A549 (cell line): Measurements from ENCODE around the gene NDUFAF2. TPM values are rescaled to one million over a fixed set of nuclear protein-coding genes. Genes with fewer than 3 reads are reported as not detected.

Source experiments
- ATAC-seq, 2 experiments: fragments of 200-7000 bp in 1 of 2; fragments of >200 bp in 1 of 2; cut with Nextera tagmentation in 1 of 2; cut with Tn5 transposase in 1 of 2; 3 replicates each; pipeline versions ENCODE4 v1.8.0 to v1.9.1; 2018 to 2020; ENCODE audit warnings: mild to moderate bottlenecking in 1 of 2, moderate library complexity in 1 of 2
- CTCF ChIA-PET: fragments of 300-600 bp; sonication (Branson Sonifier 250); formaldehyde crosslinking; extraction: SDS; loops from one replicate; lab custom pipeline; 2021; ENCODE audit warnings: antibody characterized with exemption, inconsistent platforms; lab: Yijun Ruan, JAX
- POLR2A ChIA-PET: fragments of 350-600 bp; formaldehyde crosslinking; extraction: SDS; loops from one replicate; lab custom pipeline; 2021; ENCODE audit warnings: antibody characterized with exemption, inconsistent platforms; lab: Yijun Ruan, JAX
- DNase-seq, 2 experiments: peaks; one replicate each; pipeline versions ENCODE4 v3.0.0 to v3.0.0-alpha.2; 2011 to 2016; ENCODE audit warnings: low read depth in 1 of 2, low spot score in 1 of 2
- FAIRE-seq: peaks from 2 replicates; lab custom pipeline; 2011; peaks lifted over from hg19 to GRCh38; lab: Jason Lieb, UNC
- H3K27ac ChIP-seq, 2 experiments: fragments of >200 bp; sonication (Bioruptor Twin); formaldehyde crosslinking; 3 replicates each; pipeline ENCODE4 v1.5.1; 2016 to 2017
- H3K4me1 ChIP-seq: fragments of >200 bp; sonication (Bioruptor Twin); formaldehyde crosslinking; 3 replicates; pipeline ENCODE4 v1.6.1; 2016
- H3K4me2 ChIP-seq: fragments of >200 bp; sonication (Bioruptor Twin); formaldehyde crosslinking; 3 replicates; pipeline ENCODE4 v1.6.1; 2016
- H3K4me3 ChIP-seq: fragments of >200 bp; sonication (Bioruptor Twin); formaldehyde crosslinking; 3 replicates; pipeline ENCODE4 v1.5.1; 2016
- H3K9me3 ChIP-seq: fragments of >200 bp; sonication (Bioruptor Twin); formaldehyde crosslinking; 3 replicates; pipeline ENCODE4 v1.6.1; 2016
- CBX2 ChIP-seq: fragments of 200-600 bp; sonication (generic); IDR thresholded peaks from 2 replicates; pipeline ENCODE4 v1.6.1; 2016; ENCODE audit warnings: low read depth, mild to moderate bottlenecking, borderline replicate concordance
- CEBPB ChIP-seq, 2 experiments: fragments of >200 bp in 1 of 2; sonication (Bioruptor Twin) in 1 of 2; formaldehyde crosslinking in 1 of 2; IDR thresholded peaks; 2 replicates each; pipeline ENCODE4 v1.6.1; 2012 to 2016
- CHD2 ChIP-seq: fragments of 150-350 bp; IDR thresholded peaks from 2 replicates; pipeline ENCODE4 v1.6.1; 2014; ENCODE audit warnings: low read length; ENCODE audit not compliant: partially characterized antibody
- CTCF ChIP-seq: fragments of >200 bp; sonication (Bioruptor Twin); formaldehyde crosslinking; IDR thresholded peaks from 3 replicates; pipeline ENCODE4 v1.5.1; 2016
- ESRRA ChIP-seq: fragments of 150-350 bp; IDR thresholded peaks from 2 replicates; pipeline ENCODE4 v1.6.1; 2014; ENCODE audit warnings: mild to moderate bottlenecking, low read length, borderline replicate concordance
- FOXS1 ChIP-seq: fragments of 250-450 bp; sonication (Bioruptor Pico); IDR thresholded peaks from 2 replicates; pipeline ENCODE4 v1.5.0; 2020; ENCODE audit warnings: mild to moderate bottlenecking, moderate library complexity
- MYC ChIP-seq: IDR thresholded peaks from 2 replicates; pipeline ENCODE4 v1.6.1; 2012; ENCODE audit warnings: mild to moderate bottlenecking, inconsistent platforms, low read length, improper control_type of control experiment, borderline replicate concordance
- NFE2L2 ChIP-seq: fragments of 150-350 bp; conservative IDR thresholded peaks from 2 replicates; pipeline ENCODE4 v1.6.1; 2014; ENCODE audit warnings: low read length
- NPAS2 ChIP-seq: fragments of 250-450 bp; sonication (Bioruptor Pico); IDR thresholded peaks from 2 replicates; pipeline ENCODE4 v1.8.0; 2022; ENCODE audit warnings: mild to moderate bottlenecking, moderate library complexity, borderline replicate concordance
- NR3C1 ChIP-seq: fragments of >200 bp; sonication (Bioruptor Twin); formaldehyde crosslinking; IDR thresholded peaks from 3 replicates; pipeline ENCODE4 v1.6.1; 2017
- RAD21 ChIP-seq, 2 experiments: fragments of >200 bp in 1 of 2; sonication (Bioruptor Twin) in 1 of 2; formaldehyde crosslinking in 1 of 2; IDR thresholded peaks in 1 of 2; conservative IDR thresholded peaks in 1 of 2; 2 replicates in 1 of 2; 3 replicates in 1 of 2; pipeline ENCODE4 v1.6.1; 2012 to 2018; ENCODE audit warnings: inconsistent platforms in 1 of 2
- RFX5 ChIP-seq: fragments of 450-650 bp; IDR thresholded peaks from 2 replicates; pipeline ENCODE4 v1.7.1; 2014; ENCODE audit warnings: antibody characterized with exemption, mild to moderate bottlenecking, moderate library complexity
- SMC3 ChIP-seq: fragments of >200 bp; sonication (Bioruptor Twin); formaldehyde crosslinking; IDR thresholded peaks from 3 replicates; pipeline ENCODE4 v1.6.1; 2018; ENCODE audit warnings: inconsistent platforms
- ZC3H11A ChIP-seq: fragments of 450-650 bp; IDR thresholded peaks from 2 replicates; pipeline ENCODE4 v1.6.1; 2014; ENCODE audit warnings: antibody characterized with exemption, mild to moderate bottlenecking
- ZFP36 ChIP-seq: fragments of 450-650 bp; IDR thresholded peaks from 2 replicates; pipeline ENCODE4 v1.6.1; 2014; ENCODE audit warnings: borderline replicate concordance; ENCODE audit not compliant: partially characterized antibody
- WGBS: methylation state at CpG from one replicate; pipeline ENCODE4 v1.1.6; 2017; ENCODE audit errors: missing lambda C conversion rate; 5-methylcytosine and 5-hydroxymethylcytosine counted together
- polyA plus RNA-seq, 4 experiments: library from polyadenylated mRNA; depleted of rRNA in 3 of 4; stranded (reverse); fragments of >200 nt; fragmentation: RNase III in 1 of 4; extraction: RNeasy Plus Mini Kit Qiagen cat#74134 plus additional on column Dnase treatment in 1 of 4; gene quantifications; 2 replicates in 3 of 4; 3 replicates in 1 of 4; pipeline ENCODE4 v1.2.3, GENCODE V29; 2011 to 2017

Gene NDUFAF2
- polyA plus RNA-seq, 2 of the 4 experiments (the other 2 are of a cell fraction) = 66.1 to 83.7 TPM

DNA sequence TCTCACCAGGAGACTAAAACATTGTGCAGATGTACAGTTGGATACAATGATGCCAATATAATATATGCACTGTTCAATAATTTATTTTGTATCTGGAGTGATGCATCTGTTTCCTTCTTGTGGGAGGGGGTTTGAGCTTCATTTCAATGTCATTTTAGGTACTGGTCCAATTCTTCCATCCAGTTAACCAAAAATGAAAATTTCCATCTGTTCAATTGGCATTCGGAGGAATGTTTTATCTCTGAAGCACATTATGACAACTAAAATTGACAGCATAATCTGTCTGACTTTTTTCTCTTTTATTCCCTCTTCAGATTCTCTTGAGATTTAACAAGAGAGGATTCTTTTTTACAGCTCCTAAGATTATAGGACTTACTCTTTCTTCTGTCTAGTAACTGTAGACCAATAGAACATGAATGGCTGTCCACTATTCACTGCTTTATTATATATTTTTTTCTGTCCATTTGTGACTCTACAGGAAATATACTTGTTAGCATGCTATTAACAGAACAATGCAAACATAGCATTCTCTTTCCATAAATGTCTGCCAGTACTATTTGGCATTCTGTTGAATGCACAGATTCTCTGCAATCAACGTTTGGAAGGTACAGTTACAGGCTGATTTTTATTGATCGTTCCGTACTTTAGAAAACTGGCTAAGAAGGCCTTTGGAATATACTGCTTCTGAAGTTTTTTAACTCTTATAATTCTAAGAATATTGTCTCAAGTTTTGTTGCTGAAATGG is 57.8 kb downstream of the NDUFAF2 start:
- Histone ChIP-seq H3K9me3 (no peaks in the 10 kb centered on the region), H3K4me2 (no peak overlapping the region), H3K4me3 (no peak overlapping the region), H3K4me1 (no peaks in the 10 kb centered on the region), H3K27ac (no peak overlapping the region)
- ChIA-PET CTCF (no interaction called here), POLR2A (no interaction called here)
- ATAC-seq = no peak
- no peak for DNase-seq
- WGBS = 79% methylated on average over 4 of the region's 4 CpGs
- peak; percentile 70 for FAIRE-seq
- TF ChIP-seq RFX5 (no peak), FOXS1 (CRISPR knock-in tag) (no peak), NR3C1 (no peak), ZFP36 (no peak)

DNA sequence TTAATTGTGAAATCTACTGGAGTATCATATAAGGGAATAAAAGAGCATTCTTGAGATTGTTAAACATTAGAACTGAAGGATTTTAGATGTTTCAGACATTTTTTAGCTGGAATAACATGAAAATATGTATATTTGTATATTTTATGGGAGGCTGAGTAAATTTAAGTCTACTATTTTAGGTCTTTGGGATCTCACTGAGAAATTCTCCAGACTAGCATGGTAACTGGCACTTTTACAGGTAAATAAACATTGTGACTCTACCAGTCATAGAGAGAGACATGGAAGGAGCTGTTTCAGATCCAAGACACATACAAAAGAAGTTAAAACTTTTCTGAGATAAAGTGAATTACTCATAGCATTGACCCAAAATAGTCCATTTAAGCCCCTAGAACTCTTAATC is 59.4 kb downstream of the NDUFAF2 start:
- ATAC-seq = no peak
- Histone ChIP-seq H3K27ac (no peak overlapping the region), H3K9me3 (no peaks in the 10 kb centered on the region), H3K4me1 (peaks cover 2% of the 10 kb centered on the region; the same call in 1 of the 3 replicates), H3K4me3 (no peak overlapping the region), H3K4me2 (no peak overlapping the region)
- POLR2A ChIA-PET = no interaction called here
- no peak for TF ChIP-seq CBX2
- no peak for TF ChIP-seq RFX5
- TF ChIP-seq SMC3 = no peak
- TF ChIP-seq NR3C1 = no peak
- no peak for TF ChIP-seq NPAS2 (CRISPR knock-in tag)
- TF ChIP-seq ESRRA = no peak
- TF ChIP-seq FOXS1 (CRISPR knock-in tag) = no peak
- TF ChIP-seq ZC3H11A = no peak
- DNase-seq = no peak
- FAIRE-seq = no peak
- CTCF ChIA-PET = no interaction called here

DNA sequence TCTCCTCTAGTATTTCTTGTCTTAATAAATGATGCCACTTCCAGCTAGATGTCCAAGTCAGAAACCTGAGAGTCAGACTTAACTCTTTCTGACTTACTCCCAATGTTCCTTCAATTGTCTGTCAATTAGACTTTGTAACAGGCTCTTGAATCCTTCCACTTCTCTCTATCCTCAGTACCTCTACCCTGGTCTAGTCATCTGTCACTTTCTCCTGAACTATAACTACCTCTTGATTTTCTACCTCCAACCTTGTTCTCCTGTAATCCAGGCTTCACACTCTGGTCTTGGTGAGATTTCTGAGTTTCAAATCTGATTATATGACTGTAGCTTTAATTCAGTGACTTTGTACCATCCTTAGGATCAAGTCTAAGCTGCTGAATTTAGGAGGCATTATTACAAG is 64.9 kb downstream of the NDUFAF2 start:
- POLR2A ChIA-PET = no interaction called here

GRCh38 chr5:61010467-61011454 is 65.8 kb downstream of the NDUFAF2 start:
- H3K4me2 ChIP-seq = no peak overlapping the region
- no peak for TF ChIP-seq MYC
- 0 out of 3 replicates have a peak, but pooled peaks have one; percentile 22 for TF ChIP-seq CTCF
- TF ChIP-seq CHD2 = no peak
- no peak for TF ChIP-seq CEBPB (IDR thresholded peaks at IDR 0.05)
- TF ChIP-seq RAD21 (conservative IDR thresholded peaks at IDR 0.05 in 1 of 2, IDR thresholded peaks at IDR 0.05 in 1 of 2) = peak in 1 of 2 experiments; percentile 38; a peak in 1 of 5 replicates
- FAIRE-seq = no peak
- H3K4me3 ChIP-seq = no peak overlapping the region
- peak; percentile 14 to 40 for DNase-seq
- peaks cover 2% of the 10 kb centered on the region; the same call in 1 of the 3 replicates for H3K4me1 ChIP-seq
- no peak overlapping the region for H3K27ac ChIP-seq
- peak; percentile 85 to 86 for ATAC-seq
- whole genome bisulfite sequencing = 70% methylated on average over 5 of the region's 5 CpGs
- no peaks in the 10 kb centered on the region for H3K9me3 ChIP-seq
- ChIA-PET POLR2A (no interaction called here), CTCF (interaction anchor here (1.1 to 1.3 kb wide), 3 partner anchors 9 to 41 kb away, joined by 3 to 6 read pairs (median 3); no protein-coding TSS in a partner anchor)

More for the DNA sequence above, 64.9 kb downstream of the NDUFAF2 start:
- Histone ChIP-seq H3K4me3 (no peak overlapping the region), H3K4me1 (peaks cover 2% of the 10 kb centered on the region; the same call in 1 of the 3 replicates), H3K4me2 (no peak overlapping the region), H3K27ac (no peak overlapping the region), H3K9me3 (no peaks in the 10 kb centered on the region)
- no peak for TF ChIP-seq NFE2L2
- CTCF ChIA-PET = interaction anchor here (1.1 kb wide), 1 partner anchor 42 kb away, joined by 3 read pairs; no protein-coding TSS in a partner anchor
- no peak; a peak in 1 of 6 replicates for ATAC-seq
- no peak for DNase-seq
- no peak for FAIRE-seq
